Common myeloid progenitor, CD34-positive (primary cell): ENCODE measurements around the gene CRYL1.
A peak's percentile ranks its signal among the peaks of the same experiment; 100 is the strongest.

Experiments used
- CTCF ChIA-PET: fragments of 350-600 bp; sonication (Branson Sonifier 250); formaldehyde crosslinking; loops from one replicate; lab custom pipeline; 2021; ENCODE audit warnings: antibody characterized with exemption; lab: Charles Lee
- POLR2A ChIA-PET: fragments of 350-600 bp; sonication (Branson Sonifier 250); formaldehyde crosslinking; loops from one replicate; lab custom pipeline; 2021; ENCODE audit warnings: antibody characterized with exemption; lab: Charles Lee
- DNase-seq, 3 donors: peaks; one replicate each; pipeline versions ENCODE4 v3.0.0 to v3.0.0-alpha.2; 2013
- H3K27ac ChIP-seq, 2 experiments: 1 replicate in 1 of 2; 2 replicates in 1 of 2; pipeline ENCODE4 v1.7.0; 2013; ENCODE audit warnings: inconsistent platforms in 2 of 2, low read length in 2 of 2, mild to moderate bottlenecking in 2 of 2, low read depth in 1 of 2, moderate library complexity in 1 of 2; ENCODE audit not compliant: severe bottlenecking in 2 of 2, insufficient read depth in 1 of 2, poor library complexity in 1 of 2
- H3K27me3 ChIP-seq, 5 experiments: replicated peaks in 2 of 5; 1 replicate in 3 of 5; 2 replicates in 2 of 5; pipeline versions ENCODE4 v1.6.1 to v1.7.0; 2013; ENCODE audit warnings: low read length in 4 of 5, mild to moderate bottlenecking in 2 of 5, moderate library complexity in 2 of 5, inconsistent platforms in 1 of 5; ENCODE audit not compliant: insufficient read depth in 5 of 5, control insufficient read depth in 4 of 5
- H3K36me3 ChIP-seq, 4 experiments: 1 replicate in 2 of 4; 2 replicates in 2 of 4; pipeline versions ENCODE4 v1.6.1 to v1.7.0; 2013; ENCODE audit warnings: low read length in 3 of 4, control low read depth in 1 of 4, mild to moderate bottlenecking in 1 of 4; ENCODE audit not compliant: control insufficient read depth in 4 of 4, insufficient read depth in 4 of 4
- H3K4me1 ChIP-seq, 4 experiments: 1 replicate in 3 of 4; 2 replicates in 1 of 4; pipeline versions ENCODE4 v1.6.1 to v1.7.1; 2013; ENCODE audit warnings: low read length in 3 of 4, mild to moderate bottlenecking in 3 of 4, control low read depth in 1 of 4, inconsistent platforms in 1 of 4, moderate library complexity in 1 of 4; ENCODE audit not compliant: control insufficient read depth in 4 of 4, insufficient read depth in 4 of 4; ENCODE audit errors: control extremely low read depth in 1 of 4
- H3K4me3 ChIP-seq, 7 experiments: 1 replicate in 4 of 7; 2 replicates in 3 of 7; pipeline versions ENCODE4 v1.5.1 to v1.7.0; 2013; ENCODE audit warnings: mild to moderate bottlenecking in 7 of 7, low read length in 6 of 7, moderate library complexity in 6 of 7, inconsistent platforms in 2 of 7, low read depth in 2 of 7, control low read depth in 1 of 7; ENCODE audit not compliant: insufficient read depth in 4 of 7, control insufficient read depth in 1 of 7; ENCODE audit errors: extremely low read depth in 1 of 7
- H3K9me3 ChIP-seq, 5 experiments: 1 replicate in 4 of 5; 2 replicates in 1 of 5; pipeline versions ENCODE4 v1.6.1 to v1.7.1; 2013; ENCODE audit warnings: low read length in 4 of 5, mild to moderate bottlenecking in 2 of 5, inconsistent platforms in 1 of 5, low read depth in 1 of 5, moderate library complexity in 1 of 5; ENCODE audit not compliant: control insufficient read depth in 4 of 5, insufficient read depth in 2 of 5; ENCODE audit errors: control extremely low read depth in 1 of 5
- WGBS: methylation state at CpG from one replicate; pipeline ENCODE4 v1.1.5; 2013; ENCODE audit not compliant: insufficient coverage; 5-methylcytosine and 5-hydroxymethylcytosine counted together

Gene CRYL1

GRCh38 chr13:20566898-20567874 is 41.5 kb upstream of the CRYL1 start, which contains the start of gene IFT88:
Gene IFT88, plus strand, starts transcription at chr13:20567157. Its CDS starts 7,229 bp downstream, at chr13:20574386.
- no peaks in the 10 kb centered on the region for H3K27me3 ChIP-seq
- WGBS = 0% methylated on average over 58 of the region's 74 CpGs
- H3K4me1 ChIP-seq = peaks cover 0 to 15% (median 7%) of the 10 kb centered on the region in 4 experiments
- POLR2A ChIA-PET = no interaction called here
- H3K36me3 ChIP-seq = peaks cover 0 to 4% (median 0%) of the 10 kb centered on the region in 4 experiments
- CTCF ChIA-PET = interaction anchor here (1.2 to 1.5 kb wide), 2 partner anchors 13 to 134 kb away, joined by 3 to 6 read pairs; no protein-coding TSS in a partner anchor
- H3K27ac ChIP-seq = peak within 1 kb of the TSS; percentile 88 to 95
- peak within 1 kb of the TSS; percentile 60 to 85 (median 77) for H3K4me3 ChIP-seq
- peaks cover 2 to 20% (median 7%) of the 10 kb centered on the region in 5 experiments for H3K9me3 ChIP-seq
- DNase-seq = peak; percentile 90 to 97 (median 96)

- peaks cover 0 to 1% (median 0%) of the 10 kb centered on the region in 4 experiments for H3K36me3 ChIP-seq
- H3K4me1 ChIP-seq = peaks cover 0 to 15% (median 7%) of the 10 kb centered on the region in 4 experiments
- H3K4me3 ChIP-seq = peak overlapping the region; percentile 23 to 85 (median 77)
- ChIA-PET POLR2A (no interaction called here), CTCF (no interaction called here)
- no peaks in the 10 kb centered on the region for H3K27me3 ChIP-seq
- 3% methylated on average over 15 of the region's 21 CpGs for WGBS
- DNase-seq = no peak
- peak overlapping the region; percentile 70 to 95 for H3K27ac ChIP-seq
- peaks cover 0 to 15% (median 7%) of the 10 kb centered on the region in 5 experiments for H3K9me3 ChIP-seq
Observed at GRCh38 chr13:20566468-20566897, 40.8 kb upstream of the CRYL1 start.

DNA sequence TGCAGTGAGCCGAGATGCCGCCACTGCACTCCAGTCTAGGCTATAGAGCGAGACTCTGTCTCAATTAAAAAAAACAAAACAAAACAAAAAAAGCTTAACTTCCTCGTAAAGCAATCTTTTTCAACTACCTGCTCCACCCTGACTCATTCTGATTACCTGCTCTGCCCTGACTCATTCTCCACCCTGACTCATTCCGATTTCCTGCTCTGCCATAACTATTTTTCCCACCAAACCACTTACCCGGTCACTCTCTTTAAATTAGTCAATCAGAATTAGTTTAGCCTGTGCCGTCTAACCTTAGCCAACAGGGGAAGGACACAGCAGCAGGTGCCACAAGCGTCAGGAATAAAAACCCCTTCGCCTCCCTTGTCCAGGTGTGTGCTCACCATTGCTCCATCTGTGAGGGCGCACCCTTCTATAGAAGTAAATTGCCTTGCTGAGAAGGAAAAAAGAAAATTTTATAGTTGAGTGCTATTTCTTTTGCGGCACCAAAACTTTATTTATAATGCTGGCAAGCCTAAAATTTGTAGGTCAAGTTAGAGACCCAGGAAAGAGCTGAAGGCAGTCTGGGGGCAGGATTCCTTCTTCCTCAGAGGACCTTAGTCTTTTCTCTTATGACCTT is 39.6 kb upstream of the CRYL1 start:
- Histone ChIP-seq H3K9me3 (peaks cover 0 to 13% (median 7%) of the 10 kb centered on the region in 5 experiments), H3K4me3 (no peak overlapping the region), H3K4me1 (peaks cover 0 to 15% (median 7%) of the 10 kb centered on the region in 4 experiments), H3K27me3 (no peaks in the 10 kb centered on the region), H3K36me3 (no peaks in the 10 kb centered on the region), H3K27ac (no peak overlapping the region)
- ChIA-PET POLR2A (no interaction called here), CTCF (interaction anchor here (0.9 kb wide), 1 partner anchor 9 kb away, joined by 3 read pairs; no protein-coding TSS in a partner anchor)
- WGBS = 99% methylated on average over 10 of the region's 11 CpGs
- peak in 2 of 3 donors; percentile 15 to 23 for DNase-seq

- WGBS = 89% methylated on average over 4 of the region's 5 CpGs
- ChIA-PET POLR2A (no interaction called here), CTCF (interaction anchor here (0.6 to 2.8 kb wide), 4 partner anchors 8 to 359 kb away, joined by 3 to 9 read pairs (median 4); no protein-coding TSS in a partner anchor)
- Histone ChIP-seq H3K4me3 (no peak overlapping the region), H3K27ac (no peak overlapping the region), H3K9me3 (peaks cover 0 to 13% (median 7%) of the 10 kb centered on the region in 5 experiments), H3K27me3 (no peaks in the 10 kb centered on the region), H3K4me1 (peaks cover 0 to 5% (median 2%) of the 10 kb centered on the region in 4 experiments), H3K36me3 (no peaks in the 10 kb centered on the region)
- no peak for DNase-seq
Observed at GRCh38 chr13:20561741-20562140, 36.1 kb upstream of the CRYL1 start.

GRCh38 chr13:20559659-20560356 is 34.2 kb upstream of the CRYL1 start:
- Histone ChIP-seq H3K36me3 (no peaks in the 10 kb centered on the region), H3K4me1 (no peaks in the 10 kb centered on the region), H3K27me3 (no peaks in the 10 kb centered on the region), H3K4me3 (no peak overlapping the region), H3K9me3 (peaks cover 0 to 8% (median 4%) of the 10 kb centered on the region in 5 experiments), H3K27ac (no peak overlapping the region)
- ChIA-PET POLR2A (no interaction called here), CTCF (interaction anchor here (1.1 kb wide), 1 partner anchor 19 kb away, joined by 4 read pairs; no protein-coding TSS in a partner anchor)
- 91% methylated on average over 5 of the region's 6 CpGs for WGBS
- DNase-seq = no peak

DNA sequence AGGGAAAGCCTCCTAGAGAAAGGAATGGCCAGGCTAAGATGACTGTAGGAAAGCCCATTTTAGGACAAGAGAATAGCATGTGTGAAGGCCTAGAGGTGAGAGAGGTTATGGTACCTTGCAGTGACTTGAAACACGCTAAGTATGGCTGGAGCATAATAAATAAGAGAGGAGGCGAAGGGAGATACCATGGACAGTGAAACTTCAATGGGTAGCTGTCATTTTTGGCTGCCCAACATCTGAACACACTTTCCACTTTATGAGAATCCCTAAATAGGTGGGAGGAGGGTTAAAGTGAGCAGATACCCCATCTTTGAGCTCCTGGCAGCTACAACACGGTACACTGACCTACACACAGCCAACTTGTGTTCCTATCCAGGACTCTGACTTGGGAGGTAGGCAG is 33.3 kb upstream of the CRYL1 start:
- ChIA-PET CTCF (interaction anchor here (1.1 kb wide), 1 partner anchor 19 kb away, joined by 4 read pairs; no protein-coding TSS in a partner anchor), POLR2A (no interaction called here)
- Histone ChIP-seq H3K9me3 (no peaks in the 10 kb centered on the region), H3K4me3 (no peak overlapping the region), H3K36me3 (no peaks in the 10 kb centered on the region), H3K27me3 (no peaks in the 10 kb centered on the region), H3K4me1 (no peaks in the 10 kb centered on the region), H3K27ac (no peak overlapping the region)
- DNase-seq = no peak
- WGBS = 70% methylated on average over 2 of the region's 3 CpGs
